NCI-H1092 (cell line): ENCODE data around the gene SRSF10.
A peak's percentile ranks its signal among the peaks of the same experiment; 100 is the strongest.
"Not testable (repeated sequence)": the region's sequence is repeated elsewhere in the genome, so short reads cannot be mapped to it uniquely, and the experiment has no call there.

Source experiments
- DNase-seq: peaks from one replicate; lab custom pipeline; 2025; lab: John Stamatoyannopoulos, UW

The SRSF10 gene

GRCh38 chr1:23958810-23959460 is 21.2 kb downstream of the SRSF10 start:
- DNase-seq, result peak; percentile 84

DNA sequence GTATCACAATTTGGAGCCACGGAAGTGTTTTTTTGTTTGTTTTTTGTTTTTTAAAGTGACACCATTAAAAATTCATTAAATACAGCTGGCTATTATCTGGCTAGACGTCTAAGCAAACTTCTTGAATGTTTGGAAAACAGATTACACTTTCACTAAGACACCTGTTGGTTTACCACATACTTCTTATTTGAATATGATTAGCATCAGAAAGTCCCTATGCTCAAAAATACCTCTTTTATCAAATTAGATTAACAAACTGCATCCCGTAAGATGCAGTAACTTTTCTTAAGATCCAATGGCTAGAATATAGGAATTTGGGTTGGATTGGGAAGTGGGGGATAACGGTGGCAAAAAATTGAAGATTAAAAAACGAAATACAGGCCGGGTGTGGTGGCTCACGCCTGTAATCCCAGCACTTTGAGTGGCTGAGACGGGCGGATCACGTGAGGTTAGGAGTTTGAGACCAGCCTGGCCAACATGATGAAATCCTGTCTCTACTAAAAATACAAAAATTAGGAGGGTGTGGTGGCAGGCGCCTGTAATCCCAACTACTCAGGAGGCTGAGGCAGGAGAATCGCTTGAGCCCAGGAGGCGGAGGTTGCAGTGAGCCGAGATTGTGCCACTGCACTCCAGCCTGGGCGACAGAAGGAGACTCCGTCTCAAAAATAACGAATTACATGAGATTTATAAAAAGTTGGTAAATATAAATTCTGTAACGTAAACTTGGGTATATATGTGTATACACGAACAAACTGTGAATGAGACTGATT is 21.9 kb downstream of the SRSF10 start:
- not testable (repeated sequence) for DNase-seq

DNA sequence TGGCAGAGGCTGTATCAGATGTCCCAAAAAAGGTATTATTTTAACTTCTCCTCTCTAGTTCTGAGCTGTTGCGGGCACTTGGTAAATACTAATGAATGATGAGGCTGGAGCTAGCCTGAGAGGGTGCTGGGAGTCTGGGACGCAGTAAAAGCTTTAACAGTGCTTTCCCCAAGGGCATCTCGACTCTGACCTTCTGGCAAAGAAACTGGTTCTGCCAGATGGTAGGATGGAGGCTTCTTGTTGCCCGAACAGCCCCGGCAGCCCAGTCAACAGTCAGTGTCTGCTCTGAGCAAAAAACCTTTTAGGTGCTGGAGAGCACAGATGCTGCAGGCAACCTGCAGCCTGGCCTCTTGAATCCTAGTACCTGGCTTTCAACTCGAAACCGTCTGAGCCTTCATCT is 23.0 kb downstream of the SRSF10 start:
- peak; percentile 27 for DNase-seq

DNA sequence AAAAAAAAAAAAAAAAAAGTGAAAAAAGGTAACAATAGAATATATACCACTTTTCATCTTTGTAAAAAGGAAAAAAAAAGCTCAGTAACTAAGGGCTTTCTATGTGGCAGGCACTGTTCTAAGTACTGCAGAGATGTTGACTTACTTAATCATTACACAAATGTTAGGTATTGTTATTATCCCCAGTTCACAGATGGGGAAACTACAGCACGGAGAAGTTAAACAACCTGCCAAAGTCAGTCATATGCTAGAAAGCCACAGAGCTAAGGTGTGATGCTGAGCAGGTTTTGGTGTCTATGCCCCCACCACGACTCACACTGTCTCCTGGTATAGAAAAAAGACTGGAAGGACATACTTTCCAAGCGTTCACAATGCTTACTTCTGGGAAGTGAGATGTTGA is 27.1 kb downstream of the SRSF10 start:
- DNase-seq, result no peak

DNA sequence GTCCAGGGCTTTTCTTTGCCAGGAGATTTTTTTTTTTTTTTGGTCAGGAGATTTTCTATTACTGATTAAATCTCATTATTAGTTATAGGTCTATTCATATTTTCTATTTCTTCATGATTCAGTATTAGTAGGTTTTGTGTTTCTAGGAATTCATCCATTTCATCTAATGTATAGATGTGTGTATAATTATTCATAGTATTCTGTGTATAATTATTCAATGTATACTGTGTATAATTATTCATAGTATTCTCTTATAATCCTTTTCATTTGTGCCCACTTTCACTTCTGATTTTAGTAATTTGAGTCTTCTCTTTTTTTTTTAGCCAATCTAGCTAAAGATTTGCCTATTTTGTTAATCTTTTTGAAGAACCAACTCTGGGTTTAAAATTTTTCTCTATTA is 32.8 kb downstream of the SRSF10 start:
- DNase-seq, result no peak

DNA sequence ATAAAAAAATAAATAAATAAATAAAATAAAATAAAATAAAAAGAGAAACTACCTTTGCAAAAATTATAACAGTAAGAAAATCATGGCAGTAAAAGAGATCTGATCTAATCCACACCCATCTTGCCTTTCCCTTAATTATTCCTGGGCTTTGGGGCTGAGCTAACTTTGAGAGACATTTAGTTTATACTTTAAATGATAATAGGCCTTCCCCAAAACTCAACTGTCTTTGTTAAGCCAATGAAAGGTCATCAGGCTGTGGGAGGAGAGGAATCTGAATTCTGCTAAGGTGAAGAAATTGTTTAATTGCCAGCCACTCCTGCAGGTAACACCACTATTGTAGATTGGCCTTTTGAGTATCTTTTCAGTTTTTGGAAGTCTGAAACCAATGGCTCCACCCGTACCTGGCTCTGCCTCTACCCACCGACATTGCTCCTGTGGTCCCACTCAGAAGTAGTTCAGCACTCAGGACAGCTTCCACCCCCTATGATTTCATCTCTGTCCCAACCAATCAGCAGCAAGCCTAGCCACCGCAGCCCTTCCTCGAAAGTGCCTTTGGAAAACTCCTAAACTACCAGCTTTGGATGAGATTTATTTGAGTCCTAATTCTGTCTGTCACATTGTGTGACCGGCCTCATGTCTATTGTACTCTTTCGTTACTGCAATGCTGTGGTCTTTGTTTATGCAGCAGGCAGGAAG is 43.5 kb downstream of the SRSF10 start:
- no peak for DNase-seq

DNA sequence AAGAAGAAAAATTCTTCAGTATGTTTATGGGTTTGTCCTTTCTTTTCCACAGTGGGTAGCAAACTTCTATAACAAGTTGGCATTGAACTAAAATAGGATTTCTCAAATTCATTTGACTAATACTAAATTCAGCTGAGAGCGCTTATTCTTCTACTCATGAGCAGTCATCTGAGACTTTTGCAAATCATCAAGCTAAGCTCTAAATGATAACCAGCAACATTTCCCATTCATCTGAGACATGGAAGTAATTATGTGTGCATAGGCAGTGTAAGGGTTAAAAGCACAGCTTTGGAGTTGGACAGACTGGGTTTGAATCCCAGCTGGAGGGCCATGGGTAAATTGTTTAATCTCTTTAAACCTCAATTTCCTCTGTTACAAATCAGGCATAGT is 48.6 kb downstream of the SRSF10 start:
- no peak for DNase-seq

DNA sequence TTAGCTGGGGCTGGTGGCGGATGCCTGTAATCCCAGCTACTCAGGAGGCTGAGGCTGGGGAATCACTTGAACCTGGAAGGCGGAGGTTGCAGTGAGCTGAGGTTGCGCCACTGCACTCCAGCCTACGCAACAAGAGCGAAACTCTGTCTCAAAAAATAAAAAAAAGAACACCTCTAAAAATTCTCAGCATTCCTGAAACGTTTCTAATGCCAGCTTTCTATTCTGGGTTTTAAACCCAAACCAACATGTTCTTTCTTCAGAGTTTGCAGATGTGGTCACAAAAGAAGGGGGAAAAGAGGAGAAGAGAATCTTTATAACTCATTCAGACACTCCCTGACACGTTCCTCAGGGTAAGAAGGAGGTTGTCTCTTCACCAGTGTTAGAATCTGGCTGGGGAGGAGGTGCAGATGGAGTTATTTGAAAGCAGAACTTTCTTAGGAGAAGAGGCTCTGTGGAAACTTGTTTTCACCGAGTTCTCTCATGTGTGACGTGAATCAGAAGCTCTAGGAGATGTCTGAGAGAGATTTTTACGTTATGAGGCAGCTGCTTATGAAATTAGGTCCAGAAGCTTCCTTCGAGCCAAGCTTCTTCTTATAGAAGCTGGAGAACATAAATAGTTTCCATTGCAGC is 49.2 kb downstream of the SRSF10 start:
- no peak for DNase-seq

GRCh38 chr1:23930270-23930669 is 49.9 kb downstream of the SRSF10 start:
- no peak for DNase-seq

- DNase-seq, result no peak
Measured at GRCh38 chr1:23928789-23929188, 51.3 kb downstream of the SRSF10 start.

GRCh38 chr1:23927097-23927496 is 53.0 kb downstream of the SRSF10 start:
- no peak for DNase-seq

DNA sequence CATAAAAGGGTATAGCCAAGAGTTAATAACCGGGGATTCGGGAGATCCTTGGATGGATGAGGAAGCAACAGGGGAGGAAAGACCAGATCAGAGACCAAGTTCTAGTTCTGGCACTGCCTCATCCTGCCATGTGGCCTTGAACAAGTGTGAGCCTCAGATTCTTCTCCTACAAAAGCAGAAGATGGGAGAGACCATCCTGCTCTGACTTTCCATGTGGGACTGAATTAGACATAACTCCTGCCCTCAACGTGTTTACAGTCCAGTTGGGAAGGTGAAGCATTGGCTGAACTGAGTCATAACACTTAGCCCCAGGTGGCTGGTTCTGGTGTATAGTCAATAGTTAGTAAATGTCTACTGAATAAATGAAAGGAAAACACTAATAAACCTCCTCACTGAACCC is 54.8 kb downstream of the SRSF10 start:
- no peak for DNase-seq

DNA sequence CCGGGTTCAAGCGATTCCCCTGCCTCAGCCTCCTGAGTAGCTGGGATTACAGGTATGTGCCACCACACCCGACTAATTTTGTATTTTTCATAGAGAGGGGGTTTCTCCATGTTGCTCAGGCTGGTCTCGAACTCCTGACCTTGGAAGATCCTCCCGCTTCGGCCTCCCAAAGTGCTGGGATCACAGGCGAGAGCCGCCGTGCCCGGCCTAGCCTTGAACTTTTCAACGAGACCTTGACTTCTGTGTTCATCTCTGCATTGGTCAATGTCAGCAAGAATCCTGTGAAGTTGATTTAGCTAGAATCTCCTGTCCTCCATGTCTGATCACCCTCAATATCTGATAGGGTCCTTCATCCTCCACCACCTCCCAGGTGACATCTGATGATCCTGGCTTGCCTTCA is 55.5 kb downstream of the SRSF10 start:
- DNase-seq, result no peak

- no peak for DNase-seq
Measured at GRCh38 chr1:23923592-23924499, 56.3 kb downstream of the SRSF10 start.

GRCh38 chr1:23922321-23922943 is 57.7 kb downstream of the SRSF10 start:
- no peak for DNase-seq

- DNase-seq, result peak; percentile 68
Measured at GRCh38 chr1:23916209-23917131, 63.7 kb downstream of the SRSF10 start.

GRCh38 chr1:23915466-23915865 is 64.7 kb downstream of the SRSF10 start:
- DNase-seq, result no peak

DNA sequence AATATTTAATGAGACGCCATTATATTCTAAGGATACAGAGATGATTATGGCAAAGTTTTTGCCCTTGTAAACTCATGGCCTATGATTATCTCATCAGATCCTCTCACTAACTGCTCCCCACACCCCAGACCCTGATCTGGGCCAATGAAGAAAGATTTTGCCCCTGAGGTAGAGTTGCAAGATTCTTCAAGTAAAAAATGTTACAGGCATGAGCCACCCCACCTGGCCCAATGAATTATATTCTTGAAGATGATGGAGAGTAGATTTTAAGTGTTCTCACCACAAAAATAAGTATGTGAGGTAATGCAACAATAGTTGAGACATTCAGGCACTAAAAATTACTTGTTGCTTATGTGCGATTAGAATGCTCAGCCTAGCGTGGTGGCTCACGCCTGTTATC is 65.2 kb downstream of the SRSF10 start:
- no peak for DNase-seq
